Fibroblast of lung (primary cell): ENCODE results near the gene WDR59.

ENCODE experiments used
- CTCF ChIP-seq, 2 donors: IDR thresholded peaks in 1 of 2; conservative IDR thresholded peaks in 1 of 2; 1 replicate in 1 of 2; 2 replicates in 1 of 2; pipeline ENCODE4 v1.5.1; 2011 to 2012; ENCODE audit warnings: low read length in 2 of 2, control low read depth in 1 of 2, inconsistent platforms in 1 of 2, low read depth in 1 of 2, mild to moderate bottlenecking in 1 of 2
- EZH2 ChIP-seq: IDR thresholded peaks from 2 replicates; pipeline ENCODE4 v1.5.1; 2012; ENCODE audit warnings: low read length, control low read depth, mild to moderate bottlenecking; ENCODE audit errors: missing control alignments

- no peak for TF ChIP-seq EZH2
- TF ChIP-seq CTCF (conservative IDR thresholded peaks at IDR 0.05 in 1 of 2, IDR thresholded peaks at IDR 0.05 in 1 of 2; ENCODE audit: low read depth in 1 of 2, low read length in 2 of 2): no peak
These were observed 19.5 kb upstream of the WDR59 start for GRCh38 chr16:75004460-75004859.
